ENCODE measurements around the gene UHRF2. TPM values are rescaled to one million over a fixed set of nuclear protein-coding genes. Genes with fewer than 3 reads are reported as not detected.
"Not testable (repeated sequence)": the region's sequence is repeated elsewhere in the genome, so short reads cannot be mapped to it uniquely, and the experiment has no call there.

UHRF2 gene
- total RNA-seq, 1 experiment from 2014 or later = 37.8 TPM

DNA sequence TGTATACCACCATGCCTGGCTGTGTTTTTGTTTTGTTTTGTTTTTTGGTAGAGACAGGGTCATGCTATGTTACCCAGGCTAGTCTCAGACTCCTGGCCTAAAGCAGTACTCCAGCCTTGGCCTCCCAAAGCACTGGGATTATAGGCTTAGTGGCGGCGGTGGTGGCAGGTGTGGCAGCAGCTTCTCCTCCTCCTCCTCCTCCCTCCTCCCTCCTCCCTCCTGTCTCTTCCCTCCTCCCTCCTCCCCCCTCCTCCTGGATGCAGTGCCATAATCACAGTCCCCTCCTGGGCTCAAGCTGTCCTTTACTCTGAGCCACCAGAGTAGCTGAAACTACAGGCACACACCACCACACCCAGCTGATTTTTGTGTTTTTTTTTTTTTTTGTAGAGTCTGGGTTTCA, 71.2 kb downstream of the UHRF2 start:
- no peak for DNase-seq (ENCODE audit: low read depth)

DNA sequence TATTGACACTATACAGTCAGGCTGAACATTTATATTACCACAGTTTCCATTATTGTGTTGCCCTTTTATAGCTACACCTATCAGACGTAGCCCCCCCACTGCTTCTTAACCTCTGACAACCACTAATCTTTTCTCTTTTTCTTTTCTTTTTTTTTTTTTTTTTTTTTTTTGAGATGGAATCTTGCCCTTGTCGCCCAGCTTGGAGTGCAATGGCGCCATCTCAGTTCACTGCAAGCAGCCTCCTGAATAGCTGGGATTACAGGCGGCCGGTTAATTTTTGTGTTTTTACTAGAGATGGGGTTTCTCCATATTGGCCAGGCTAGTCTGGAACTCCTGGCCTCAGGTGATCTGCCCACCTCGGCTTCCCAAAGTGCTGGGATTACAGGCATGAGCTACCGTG, 75.4 kb downstream of the UHRF2 start:
- DNase-seq (ENCODE audit: low read depth) = no peak

DNA sequence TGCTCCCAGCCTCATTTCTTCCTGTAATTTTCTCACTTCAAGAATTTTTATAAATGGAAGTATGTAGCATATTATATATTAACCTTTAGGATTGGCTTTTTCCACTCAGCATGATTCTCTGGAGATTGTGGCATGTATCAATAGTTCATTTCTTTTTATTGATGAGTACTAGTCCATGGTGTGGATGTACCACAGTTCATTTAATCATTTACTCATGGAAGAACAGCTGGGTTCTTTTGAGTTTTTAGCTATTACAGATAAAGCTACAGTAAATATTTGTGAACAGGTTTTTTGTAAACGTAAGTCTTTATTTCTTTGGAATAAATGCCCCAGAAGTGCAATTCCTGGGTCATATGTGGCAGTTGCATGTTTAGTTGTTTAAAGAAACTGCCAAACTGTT, 76.1 kb downstream of the UHRF2 start:
- DNase-seq (ENCODE audit: low read depth) = no peak

DNA sequence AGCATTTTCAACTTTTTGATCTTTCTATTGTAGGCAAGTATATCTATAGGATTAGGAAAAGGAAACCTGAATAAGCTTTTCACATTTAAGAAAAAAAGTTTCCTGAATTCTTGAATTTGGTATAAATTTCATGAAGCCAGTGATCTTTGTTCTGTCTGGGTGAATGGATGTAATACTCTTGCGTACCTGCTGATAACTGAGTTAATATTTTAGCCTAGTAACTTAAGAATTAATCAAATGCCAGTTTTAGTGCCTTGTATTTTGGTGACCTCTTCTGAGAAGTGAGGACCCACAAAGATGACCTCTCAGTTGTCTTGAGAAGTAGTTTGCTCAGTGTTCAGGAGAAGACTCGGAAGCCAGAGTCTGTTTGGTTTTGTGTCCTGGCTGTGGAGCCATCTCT, 77.9 kb downstream of the UHRF2 start:
- DNase-seq (ENCODE audit: low read depth) = no peak

DNA sequence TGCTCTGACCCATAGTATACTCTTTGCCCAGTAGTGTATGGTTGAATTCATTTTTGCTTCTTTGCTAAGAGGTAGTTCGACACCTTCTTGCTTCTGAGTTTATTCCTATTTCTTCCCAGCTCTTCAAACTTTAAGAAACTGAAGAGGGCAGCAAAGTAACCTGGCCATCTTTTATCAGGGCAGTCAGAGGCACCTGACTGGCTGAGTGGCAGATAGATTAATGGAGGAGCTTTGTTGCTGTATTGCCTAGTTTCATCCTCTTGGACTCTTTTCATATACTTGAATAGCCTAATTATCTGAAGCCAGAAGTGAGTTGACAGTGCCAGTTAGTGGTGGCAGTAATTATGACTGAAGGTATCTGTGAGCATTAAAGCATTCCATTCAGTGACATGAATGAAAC, 82.5 kb downstream of the UHRF2 start:
- DNase-seq (ENCODE audit: low read depth) = no peak

DNA sequence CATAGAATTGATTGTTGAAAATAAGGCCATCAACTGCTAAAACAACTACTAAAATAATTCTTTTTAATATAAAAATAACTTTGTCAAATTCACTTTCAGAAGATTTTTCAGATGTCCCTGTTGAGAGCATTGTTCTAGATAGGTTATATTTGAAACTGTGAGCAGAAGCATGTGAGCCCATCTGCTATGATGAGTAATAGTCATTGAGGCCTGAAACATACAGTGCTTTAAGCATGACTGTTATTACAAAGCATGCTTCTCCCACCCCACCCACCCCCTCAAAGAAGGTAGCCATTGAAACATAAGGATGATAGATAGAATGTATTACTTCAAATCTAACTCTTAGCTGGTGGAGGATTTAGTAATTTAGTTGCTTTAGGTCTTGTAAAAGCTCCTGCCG, 86.0 kb downstream of the UHRF2 start:
- no peak for DNase-seq (ENCODE audit: low read depth)

DNA sequence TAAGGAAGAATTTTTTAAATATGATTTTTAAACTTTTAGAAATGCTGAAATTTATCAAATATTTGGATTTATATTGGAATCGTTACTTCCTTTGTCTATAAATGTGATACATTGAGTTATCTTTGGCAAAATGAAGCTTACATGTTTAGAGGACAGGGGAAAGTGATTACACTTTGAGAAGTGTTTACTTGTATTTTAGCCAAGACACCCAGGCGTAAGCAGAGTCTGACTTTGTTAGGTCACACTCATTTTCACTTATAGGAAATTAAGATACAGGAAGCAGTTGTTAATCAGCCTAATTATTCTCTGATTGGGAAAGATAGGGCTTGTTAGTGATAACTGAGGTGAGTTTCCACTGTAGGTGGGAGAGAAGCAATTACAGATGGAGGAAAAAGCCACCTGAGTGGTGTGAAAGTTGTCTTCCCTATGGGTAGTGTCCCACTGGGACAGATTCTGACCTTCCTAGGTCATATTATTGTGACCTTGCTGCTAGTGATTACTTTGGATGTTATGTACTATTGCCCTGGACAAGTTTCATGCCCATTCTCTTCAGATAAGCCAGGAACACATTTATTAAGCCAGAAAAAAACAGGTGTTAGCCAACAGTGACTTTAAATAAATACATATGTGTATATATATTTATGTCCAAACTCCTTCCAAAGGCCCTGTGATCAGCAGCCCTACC, 88.7 kb downstream of the UHRF2 start:
- DNase-seq (ENCODE audit: low read depth) = no peak

DNA sequence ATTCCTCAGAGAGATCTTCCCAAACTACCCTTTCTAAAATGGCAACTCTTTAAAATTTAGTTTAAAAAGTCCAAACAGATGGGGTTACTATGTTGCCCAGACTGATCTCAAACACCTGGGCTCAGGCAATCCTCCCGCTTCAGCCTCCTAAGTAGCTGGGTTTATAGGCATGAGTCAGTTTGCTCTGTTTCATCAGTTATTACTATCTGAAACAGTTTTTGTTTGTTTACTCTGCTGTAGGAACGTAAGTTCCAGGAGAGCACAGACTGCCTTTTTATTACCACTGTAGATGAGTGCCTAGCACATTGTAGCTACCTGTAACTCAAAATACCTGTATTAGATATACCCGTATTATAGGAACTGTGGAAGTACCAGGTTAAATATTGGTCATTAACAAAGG, 89.4 kb downstream of the UHRF2 start:
- peak; percentile 53 for DNase-seq (ENCODE audit: low read depth)

DNA sequence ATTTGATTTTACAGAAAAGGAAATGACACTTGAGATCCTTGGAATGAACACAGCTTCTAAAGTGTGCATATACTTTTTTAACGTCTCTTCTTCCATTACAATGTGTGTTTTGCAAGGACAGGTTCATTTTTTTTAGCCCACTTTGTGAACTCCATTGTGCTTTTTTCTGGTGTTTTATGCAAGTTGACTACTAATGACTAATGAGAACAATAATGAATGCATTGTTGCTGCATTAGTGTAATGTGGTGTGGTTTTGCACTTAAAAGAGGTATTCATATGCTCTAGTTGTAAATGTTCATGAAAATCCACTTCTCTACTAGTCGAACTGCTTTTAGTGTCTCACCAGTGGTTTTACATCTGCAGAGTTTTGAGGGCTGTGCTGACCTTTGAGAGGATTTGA, 93.6 kb downstream of the UHRF2 start:
- DNase-seq (ENCODE audit: low read depth) = peak; percentile 56

DNA sequence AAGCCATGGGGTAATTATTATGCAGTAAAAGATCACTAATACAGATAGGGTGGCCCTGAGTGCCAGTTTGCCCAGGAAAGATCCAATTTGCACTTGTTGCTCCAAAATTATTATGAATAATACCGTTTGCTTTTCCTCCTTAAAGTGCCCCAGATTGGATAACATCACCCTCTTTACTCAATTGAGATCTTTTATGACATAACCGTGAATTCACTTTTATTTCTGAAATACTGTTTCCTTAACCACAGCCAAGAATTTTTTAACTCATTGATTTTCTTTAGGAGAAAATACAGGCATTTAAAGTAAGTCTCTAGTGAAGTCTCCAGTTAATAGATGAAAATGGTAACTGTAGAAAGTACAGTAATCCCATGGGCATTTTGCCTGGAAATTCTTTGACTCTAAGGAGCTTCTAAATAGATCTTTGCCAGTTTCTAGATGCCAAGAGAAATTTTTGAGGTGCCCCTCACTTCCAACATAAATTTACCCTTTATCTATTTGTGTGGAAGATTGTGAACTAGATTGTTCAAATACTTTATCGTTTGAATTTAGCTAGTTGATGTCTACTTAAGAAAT, 99.2 kb downstream of the UHRF2 start:
- DNase-seq (ENCODE audit: low read depth) = peak; percentile 49

DNA sequence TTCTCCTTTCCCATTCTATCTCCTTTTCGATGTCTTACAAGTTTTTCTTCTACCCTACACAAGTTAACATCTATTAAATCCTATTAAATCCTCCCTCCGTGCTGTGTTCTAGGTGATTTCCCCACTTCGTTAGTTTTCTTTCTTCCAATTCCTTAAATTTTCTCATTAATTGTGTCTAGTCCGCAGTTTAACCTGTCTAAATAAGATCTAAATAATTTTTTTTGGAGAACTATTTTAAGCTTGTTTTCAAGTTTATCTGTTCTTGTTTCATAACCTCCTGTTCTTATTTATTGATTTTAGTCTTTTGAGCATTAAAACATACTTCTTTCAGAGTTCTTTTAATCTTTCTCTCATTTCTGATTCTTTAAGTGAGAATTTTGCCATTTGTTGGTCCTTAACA, 109.3 kb downstream of the UHRF2 start:
- DNase-seq (ENCODE audit: low read depth) = no peak

DNA sequence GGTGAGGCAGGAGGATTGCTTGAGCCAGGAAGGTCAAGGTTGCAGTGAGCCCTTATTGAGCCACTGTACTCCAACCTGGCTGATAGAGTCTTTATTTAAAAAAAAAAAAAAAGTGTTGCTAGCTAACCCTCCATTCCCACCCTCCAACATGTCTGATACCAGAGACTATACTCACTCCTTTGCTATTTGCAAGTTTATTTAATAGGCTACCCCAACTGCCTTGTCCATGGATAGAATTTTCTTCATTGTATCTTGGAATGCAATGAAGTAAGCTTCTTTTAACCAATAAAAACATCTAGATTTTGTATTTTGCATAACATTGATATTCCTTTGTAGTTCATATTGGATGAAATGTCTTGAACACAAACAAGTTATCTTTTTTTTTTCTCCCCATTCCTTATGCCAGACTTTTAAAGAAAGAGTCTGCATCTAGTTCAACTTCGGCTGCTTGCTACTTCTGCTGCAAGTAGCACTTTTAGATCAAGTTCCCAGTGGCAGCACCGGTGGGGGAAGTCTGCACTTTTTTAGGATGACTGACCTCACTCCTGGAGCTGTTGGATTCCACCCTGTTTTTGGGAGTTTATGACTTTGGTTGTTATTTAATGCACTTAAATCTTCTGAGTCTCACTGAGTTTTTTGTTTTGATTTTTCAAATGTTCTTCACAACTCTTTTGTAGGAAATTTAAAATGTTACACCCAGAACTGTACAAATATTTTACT, 112.5 kb downstream of the UHRF2 start:
- DNase-seq (ENCODE audit: low read depth) = no peak

DNA sequence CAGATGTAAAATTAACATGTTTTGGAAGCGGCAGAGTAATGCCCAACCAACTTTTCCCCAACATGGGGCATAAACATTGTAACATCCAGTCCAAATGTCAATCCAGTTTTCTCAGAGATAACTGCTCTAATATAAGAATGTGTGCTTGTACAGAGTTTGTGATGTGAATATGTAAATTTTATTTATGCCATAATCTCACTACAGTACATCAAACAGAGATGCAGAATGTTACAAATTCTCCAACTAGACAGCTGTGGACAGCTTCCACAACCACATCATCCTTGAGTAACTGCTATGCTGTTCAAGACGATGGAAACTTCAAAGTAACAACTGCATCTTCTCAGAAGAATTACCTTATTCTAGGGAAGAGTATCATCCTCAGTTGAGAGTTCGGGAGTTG, 122.6 kb downstream of the UHRF2 start:
- no peak for DNase-seq (ENCODE audit: low read depth)

DNA sequence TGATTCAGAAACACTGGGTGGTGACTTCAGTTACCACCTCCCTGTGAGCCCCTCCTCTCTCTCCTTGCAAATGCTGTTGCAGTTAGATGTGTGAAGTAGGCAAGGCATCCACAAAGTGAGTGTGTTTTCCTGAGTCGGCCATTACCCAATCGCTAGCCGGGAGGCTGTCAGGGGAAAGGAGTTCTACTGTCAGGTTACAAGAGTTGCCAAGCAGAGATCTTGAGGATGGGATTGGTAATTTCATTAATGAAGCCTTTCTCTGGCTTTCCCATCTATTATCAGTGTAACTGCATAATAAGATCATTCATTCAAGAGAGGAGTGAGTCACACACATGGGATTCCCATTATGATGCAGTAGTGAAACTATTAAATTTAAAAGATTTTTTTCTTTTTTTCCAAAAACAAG, 125.7 kb downstream of the UHRF2 start:
- peak; percentile 21 for DNase-seq (ENCODE audit: low read depth)

DNA sequence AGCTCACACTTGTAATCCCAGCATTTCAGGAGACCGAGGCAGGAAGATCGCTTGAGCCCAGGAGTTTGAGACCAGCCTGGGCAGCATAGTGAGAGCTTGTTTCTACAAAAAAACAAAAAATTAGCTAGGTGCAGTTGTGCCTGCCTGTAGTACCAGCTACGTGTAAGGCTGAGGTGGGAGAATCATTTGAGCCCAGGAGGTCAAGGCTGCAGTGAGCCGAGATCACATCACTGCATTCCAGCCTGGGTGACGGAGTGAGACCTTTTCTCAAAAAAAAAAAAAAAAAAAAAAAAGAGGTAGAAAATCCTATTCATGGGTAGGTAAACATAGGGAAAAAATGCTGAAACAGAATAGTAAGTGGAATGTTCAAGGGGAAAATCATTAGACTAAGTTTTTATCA, 129.6 kb downstream of the UHRF2 start:
- DNase-seq (ENCODE audit: low read depth) = not testable (repeated sequence)

DNA sequence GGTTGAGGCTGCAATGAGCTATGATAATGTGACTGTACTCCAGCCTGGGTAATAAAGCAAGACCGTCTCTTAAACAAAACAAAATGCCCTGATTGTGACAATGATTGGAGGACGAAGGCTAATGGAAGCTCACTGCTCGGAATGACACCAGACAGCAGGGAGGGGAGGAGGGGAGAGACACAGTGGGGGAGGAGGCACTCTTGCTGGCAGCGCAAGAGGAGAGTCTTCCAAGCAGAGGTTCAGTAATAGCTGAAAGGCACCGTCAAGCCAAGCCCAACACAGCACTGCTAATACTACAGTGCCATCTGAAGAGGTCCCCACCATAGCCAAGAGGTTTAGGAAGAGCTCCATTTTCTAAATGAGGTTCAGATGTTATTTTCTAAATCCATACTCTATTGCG, 130.2 kb downstream of the UHRF2 start:
- DNase-seq (ENCODE audit: low read depth) = no peak

DNA sequence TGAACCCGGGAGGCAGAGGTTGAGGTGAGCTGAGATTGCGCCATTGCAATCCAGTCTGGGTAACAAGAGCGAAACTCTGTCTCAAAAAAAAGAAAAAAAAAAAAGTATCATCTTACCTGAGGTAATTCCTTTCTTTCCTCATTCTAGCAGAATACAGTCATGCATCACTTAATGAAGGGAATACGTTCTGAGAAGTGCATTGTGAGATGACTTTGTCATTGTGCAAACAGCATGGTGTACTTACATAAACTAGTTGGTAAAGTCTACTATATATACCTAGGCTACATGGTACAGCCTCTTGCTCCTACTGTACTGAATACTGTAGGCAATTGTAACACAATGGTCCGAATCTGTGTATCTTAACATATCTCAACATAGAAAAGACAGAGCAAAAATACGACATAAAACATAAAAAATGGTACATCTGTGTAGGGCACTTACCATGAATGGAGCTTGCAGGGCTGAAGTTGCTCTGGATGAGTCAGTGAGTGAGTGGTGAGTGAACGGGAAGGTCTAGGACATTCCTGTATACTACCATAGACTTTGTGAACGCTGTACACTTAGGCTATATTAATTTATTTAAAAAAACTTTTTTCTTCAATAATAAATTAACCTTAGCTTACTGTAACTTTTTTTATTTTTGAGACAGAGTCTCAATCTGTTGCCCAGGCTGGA, 132.2 kb downstream of the UHRF2 start:
- DNase-seq (ENCODE audit: low read depth) = no peak

DNA sequence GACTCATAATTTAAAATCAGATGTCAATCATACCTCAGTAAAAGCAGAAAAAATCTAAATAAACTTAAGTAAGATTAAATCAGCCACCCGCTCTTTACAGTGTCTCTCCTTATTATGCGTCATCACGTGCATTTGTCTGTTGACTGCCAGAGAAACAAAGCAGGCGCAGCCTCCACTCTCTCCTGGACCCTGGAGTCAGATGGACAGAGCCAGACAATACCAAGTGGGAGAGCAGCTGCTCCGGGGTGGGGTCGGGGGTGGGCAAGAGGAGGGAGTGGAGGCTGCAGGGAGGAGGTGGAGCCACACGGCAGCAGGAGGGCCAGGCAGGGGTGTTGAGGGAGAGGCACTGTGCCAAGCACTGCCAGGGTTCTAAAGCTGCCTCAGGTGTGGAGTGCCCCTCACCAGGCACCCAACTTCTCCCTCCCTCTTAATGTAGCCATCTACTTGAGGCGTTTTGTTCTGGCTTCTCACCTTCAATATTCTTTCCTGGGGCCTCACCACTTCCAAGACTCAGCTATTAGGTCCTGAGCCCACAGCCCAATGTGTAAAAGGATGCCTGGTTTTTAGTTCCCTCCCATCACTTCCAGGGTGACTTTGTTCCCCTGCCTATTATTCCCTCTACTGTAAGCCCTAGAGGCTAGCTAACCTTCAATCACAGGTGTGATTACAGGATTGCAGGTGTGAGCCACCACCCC, 136.3 kb downstream of the UHRF2 start:
- DNase-seq (ENCODE audit: low read depth) = no peak

DNA sequence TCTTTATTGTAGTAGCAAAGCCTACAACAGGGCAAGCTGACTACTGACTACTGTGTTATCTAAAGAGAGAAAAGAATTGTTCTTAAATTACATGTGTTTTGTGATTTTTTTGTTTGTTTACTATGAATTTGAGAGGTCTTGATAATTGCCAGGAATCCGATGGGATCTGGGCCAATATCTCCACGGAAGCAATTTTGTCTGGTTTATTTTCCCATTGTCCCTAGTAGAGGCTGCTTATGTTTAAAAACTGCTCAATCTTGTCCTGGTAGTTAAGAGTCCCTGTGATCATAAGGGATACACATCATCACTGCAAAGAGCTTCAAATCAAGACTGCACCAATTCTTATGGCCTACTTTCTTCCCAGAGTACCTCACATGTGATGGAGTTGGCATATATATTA, 138.1 kb downstream of the UHRF2 start:
- DNase-seq (ENCODE audit: low read depth) = peak; percentile 56

DNA sequence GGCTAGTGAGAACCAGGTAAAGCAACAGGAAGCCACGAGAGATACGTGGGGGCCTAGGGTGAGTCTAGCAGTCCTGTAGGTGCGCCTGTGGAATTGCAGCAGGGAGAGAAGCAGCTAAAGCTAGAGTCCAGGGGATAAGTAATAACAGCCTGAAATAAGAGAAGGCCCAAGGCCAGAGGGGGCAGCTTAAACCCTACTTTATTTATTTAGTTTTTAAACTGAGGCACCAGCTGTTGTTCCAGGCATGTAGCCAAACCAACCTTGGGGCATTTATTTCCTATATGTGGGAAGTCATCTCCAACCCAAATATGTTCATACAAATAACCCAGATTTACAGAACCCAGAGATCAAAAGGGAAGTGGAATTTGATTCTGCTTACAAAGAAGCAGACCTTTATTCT, 139.0 kb downstream of the UHRF2 start:
- DNase-seq (ENCODE audit: low read depth) = peak; percentile 83

DNA sequence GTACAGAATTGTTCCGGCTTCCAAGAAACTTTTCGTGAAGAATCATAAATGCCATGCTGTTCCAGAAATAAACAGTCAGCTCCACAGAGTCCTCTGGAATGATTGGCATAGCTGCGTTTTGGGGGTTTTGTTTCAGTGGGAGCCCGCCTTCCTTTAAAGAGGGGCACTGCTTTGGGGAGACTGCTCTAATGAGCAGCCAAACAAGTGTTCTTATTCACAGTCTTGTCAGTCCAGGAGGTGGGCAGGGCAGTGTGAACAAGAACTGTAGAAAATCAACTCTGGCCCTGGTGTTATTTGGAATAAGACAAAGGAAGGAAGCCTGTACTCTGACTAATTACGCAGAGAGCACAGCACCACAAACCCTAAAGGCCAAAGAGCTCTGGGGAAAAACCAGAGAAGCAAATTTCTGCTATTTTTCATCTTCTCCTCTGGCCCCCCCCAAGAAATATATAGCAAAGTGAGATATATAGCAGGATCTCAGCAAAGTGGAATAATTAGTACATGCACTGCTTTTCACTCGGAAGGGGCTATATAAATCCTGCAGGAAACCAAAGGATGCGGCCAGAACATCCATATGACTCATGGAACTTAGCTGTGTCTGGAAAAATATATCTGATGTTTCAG, 139.6 kb downstream of the UHRF2 start:
- peak; percentile 55 for DNase-seq (ENCODE audit: low read depth)

DNA sequence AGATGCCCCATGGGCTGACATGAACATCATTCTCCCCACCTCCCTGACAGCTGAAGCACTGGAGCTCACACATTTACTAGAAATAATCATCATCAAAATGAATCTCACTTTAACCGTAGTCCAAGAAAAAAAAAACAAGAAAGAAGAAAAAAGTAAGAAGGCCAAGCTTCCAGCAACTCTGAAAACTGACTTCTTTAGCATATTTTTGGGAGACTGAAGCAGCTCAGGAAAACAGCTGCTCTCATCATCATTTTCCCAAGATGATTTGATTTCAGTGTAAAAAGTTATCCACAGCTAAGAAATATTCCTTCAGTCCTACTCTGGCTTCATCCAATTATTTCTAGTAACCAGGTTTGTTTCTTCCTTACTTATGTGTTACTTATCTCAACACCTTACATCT, 140.9 kb downstream of the UHRF2 start:
- DNase-seq (ENCODE audit: low read depth) = no peak
